HuH-7.5 (cell line): ENCODE data around the gene TXK.

Experiments used
- DNase-seq: peaks from one replicate; pipeline ENCODE4 v3.0.0; 2011; ENCODE audit warnings: low spot score

TXK gene

DNA sequence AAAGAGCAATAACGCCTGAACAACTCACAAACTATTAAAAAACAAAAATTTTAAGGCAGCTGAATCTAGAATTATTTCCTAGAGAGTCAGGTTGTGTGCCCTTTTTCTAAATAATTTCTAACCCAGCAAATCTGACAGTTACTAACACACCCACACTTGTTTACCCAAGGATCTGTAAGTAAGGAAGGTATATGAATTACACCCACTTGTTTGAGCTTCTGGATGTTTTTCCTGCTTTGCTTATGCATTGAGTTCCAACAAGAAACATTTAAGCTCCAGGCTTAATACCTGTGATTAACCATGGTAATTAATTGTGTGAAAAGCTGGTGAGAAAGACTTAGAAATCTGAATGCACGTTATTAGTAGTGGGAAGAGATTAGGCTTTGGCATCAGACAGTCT, 115.9 kb downstream of the TXK start:
- DNase-seq, result no peak

DNA sequence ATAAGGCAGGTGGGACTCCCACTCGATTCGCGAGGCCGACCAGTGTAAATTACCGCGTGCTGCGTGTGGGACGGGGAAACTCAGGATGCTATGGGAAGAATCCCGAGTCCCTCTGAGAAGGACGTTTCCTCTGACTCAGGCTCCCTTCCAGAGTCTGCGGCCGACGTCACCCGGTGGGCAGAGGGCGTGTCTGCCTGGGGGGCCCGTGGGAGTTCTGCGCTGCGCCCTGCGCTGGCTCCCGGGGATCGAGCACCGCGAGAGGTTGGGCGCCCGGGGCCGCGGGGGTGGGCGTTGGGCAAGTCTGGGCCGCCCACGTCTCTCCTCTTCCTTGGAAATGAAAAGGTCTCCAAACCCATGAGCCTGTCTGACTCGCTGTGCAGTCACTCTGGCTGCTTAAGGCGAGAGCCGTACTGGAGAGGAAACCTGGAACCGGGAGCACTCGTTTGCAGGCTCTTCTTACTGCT, 116.9 kb downstream of the TXK start:
- DNase-seq, result peak; percentile 27
